GM12878 (cell line): Measurements from ENCODE around the gene CLEC12A. TPM values are rescaled to one million over a fixed set of nuclear protein-coding genes. Genes with fewer than 3 reads are reported as not detected.

Experiments used
- ATAC-seq: fragments of 200-7000 bp; cut with Tn5 transposase; 3 replicates; pipeline ENCODE4 v1.9.1; 2020; ENCODE audit warnings: mild to moderate bottlenecking, moderate library complexity
- BruUV-seq: library from RNA; stranded (reverse); fragments of 400-500 nt; replicated peaks from 2 replicates; lab custom pipeline; 2021; lab: Mats Ljungman, UMichigan
- CTCF ChIA-PET: fragments of 300-600 bp; sonication (Branson Sonifier 250); formaldehyde crosslinking; extraction: SDS; loops from one replicate; lab custom pipeline; 2021; ENCODE audit warnings: inconsistent platforms; lab: Yijun Ruan, JAX
- POLR2A ChIA-PET: fragments of 350-600 bp; formaldehyde crosslinking; extraction: SDS; loops from one replicate; lab custom pipeline; 2021; ENCODE audit warnings: inconsistent platforms; lab: Charles Lee
- RAD21 ChIA-PET: fragments of 300-600 bp; sonication (Branson Sonifier 250); formaldehyde crosslinking; loops from one replicate; lab custom pipeline; 2023; ENCODE audit warnings: antibody characterized with exemption; ENCODE audit not compliant: unreplicated experiment; lab: Charles Lee
- SMC1A ChIA-PET: fragments of 300-600 bp; sonication (Branson Sonifier 250); formaldehyde crosslinking; loops from one replicate; lab custom pipeline; 2023; ENCODE audit not compliant: unreplicated experiment, uncharacterized antibody; lab: Charles Lee
- DNase-seq: peaks from one replicate; pipeline ENCODE4 v3.0.0-alpha.2; 2011; ENCODE audit warnings: low read depth, low spot score
- FAIRE-seq: peaks from 3 replicates; lab custom pipeline; 2011; peaks lifted over from hg19 to GRCh38; lab: Jason Lieb, UNC
- H2AFZ ChIP-seq: 2 replicates; pipeline ENCODE4 v1.6.0; 2011; ENCODE audit warnings: low read depth, low read length, control low read depth; ENCODE audit not compliant: control insufficient read depth
- H3K27ac ChIP-seq: 2 replicates; pipeline ENCODE4 v1.5.1; 2011; ENCODE audit warnings: control low read depth; ENCODE audit not compliant: control insufficient read depth, insufficient read depth
- H3K27me3 ChIP-seq, 2 experiments: replicated peaks in 1 of 2; 2 replicates each; pipeline versions ENCODE4 v1.6.0 to v1.6.1; 2011; ENCODE audit warnings: low read length in 1 of 2; ENCODE audit not compliant: control insufficient read depth in 2 of 2, insufficient read depth in 2 of 2
- H3K36me3 ChIP-seq, 2 experiments: 2 replicates each; pipeline ENCODE4 v1.5.1; 2011; ENCODE audit warnings: low read length in 1 of 2; ENCODE audit not compliant: control insufficient read depth in 2 of 2, insufficient read depth in 2 of 2
- H3K4me1 ChIP-seq: 2 replicates; pipeline ENCODE4 v1.6.1; 2011; ENCODE audit warnings: mild to moderate bottlenecking, low read length, moderate library complexity, mixed read lengths; ENCODE audit not compliant: control insufficient read depth, insufficient read depth
- H3K4me2 ChIP-seq: 2 replicates; pipeline ENCODE4 v1.6.0; 2011; ENCODE audit warnings: control low read depth; ENCODE audit not compliant: control insufficient read depth, insufficient read depth
- H3K4me3 ChIP-seq: fragments of 200-600 bp; sonication (generic); 2 replicates; pipeline ENCODE4 v1.5.1; 2016
- H3K79me2 ChIP-seq: 2 replicates; pipeline ENCODE4 v1.6.0; 2011; ENCODE audit warnings: low read length; ENCODE audit not compliant: control insufficient read depth, insufficient read depth
- H3K9ac ChIP-seq: 2 replicates; pipeline ENCODE4 v1.8.0; 2011; ENCODE audit warnings: low read length, control low read depth, mixed read lengths; ENCODE audit not compliant: control insufficient read depth, insufficient read depth
- H3K9me3 ChIP-seq: replicated peaks from 3 replicates; pipeline ENCODE4 v1.5.1; 2011; ENCODE audit warnings: mild to moderate bottlenecking, low read length; ENCODE audit not compliant: control insufficient read depth, insufficient read depth
- H4K20me1 ChIP-seq: 2 replicates; pipeline ENCODE4 v1.6.0; 2011; ENCODE audit not compliant: control insufficient read depth, insufficient read depth
- ASH2L ChIP-seq: fragments of 300-600, 200-600 bp; sonication (generic); IDR thresholded peaks from 2 replicates; pipeline ENCODE4 v1.6.1; 2017; ENCODE audit warnings: low read depth, mild to moderate bottlenecking, borderline replicate concordance
- BCL11A ChIP-seq: IDR thresholded peaks from 2 replicates; pipeline ENCODE4 v1.6.1; 2011; ENCODE audit warnings: low read depth, low read length
- CHD1 ChIP-seq: IDR thresholded peaks from 2 replicates; pipeline ENCODE4 v1.6.1; 2012; ENCODE audit warnings: low read depth, low read length, improper control_type of control experiment
- CHD2 ChIP-seq: IDR thresholded peaks from 2 replicates; pipeline ENCODE4 v1.6.1; 2011; ENCODE audit warnings: low read depth, low read length, improper control_type of control experiment, borderline replicate concordance
- DPF2 ChIP-seq: fragments of 450-650 bp; IDR thresholded peaks from 2 replicates; pipeline ENCODE4 v1.6.1; 2017; ENCODE audit warnings: mild to moderate bottlenecking
- ETV6 ChIP-seq, 2 experiments: fragments of 450-650 bp in 1 of 2; IDR thresholded peaks in 1 of 2; conservative IDR thresholded peaks in 1 of 2; 2 replicates each; pipeline ENCODE4 v1.6.1; 2014; ENCODE audit warnings: antibody characterized with exemption in 1 of 2, borderline replicate concordance in 1 of 2, low read depth in 1 of 2, mild to moderate bottlenecking in 1 of 2, moderate library complexity in 1 of 2
- GABPA ChIP-seq: IDR thresholded peaks from 2 replicates; pipeline ENCODE4 v1.6.1; 2014; ENCODE audit warnings: antibody characterized with exemption, low read depth, mild to moderate bottlenecking, inconsistent platforms
- HDAC2 ChIP-seq: fragments of 200-600 bp; sonication (generic); IDR thresholded peaks from 2 replicates; pipeline ENCODE4 v1.6.1; 2017
- MTA3 ChIP-seq: IDR thresholded peaks from 2 replicates; pipeline ENCODE4 v1.6.1; 2012; ENCODE audit warnings: low read length, inconsistent platforms, borderline replicate concordance
- NR2C1 ChIP-seq: fragments of 450-650 bp; IDR thresholded peaks from 2 replicates; pipeline ENCODE4 v1.6.1; 2017; ENCODE audit warnings: antibody characterized with exemption, mild to moderate bottlenecking, moderate library complexity
- SIX5 ChIP-seq: IDR thresholded peaks from 2 replicates; pipeline ENCODE4 v1.6.1; 2011; ENCODE audit warnings: mild to moderate bottlenecking, low read depth, low read length, moderate library complexity; ENCODE audit not compliant: severe bottlenecking
- SMC3 ChIP-seq: IDR thresholded peaks from 2 replicates; pipeline ENCODE4 v1.6.1; 2011; ENCODE audit warnings: low read length, improper control_type of control experiment, borderline replicate concordance
- SREBF2 ChIP-seq: IDR thresholded peaks from 2 replicates; pipeline ENCODE4 v1.6.1; 2012; ENCODE audit warnings: mild to moderate bottlenecking, low read length
- SUZ12 ChIP-seq: fragments of 200-600 bp; sonication (generic); IDR thresholded peaks from one replicate; pipeline ENCODE4 v1.6.1; 2018; ENCODE audit warnings: antibody characterized with exemption, mild to moderate bottlenecking; ENCODE audit not compliant: unreplicated experiment
- TCF12 ChIP-seq: IDR thresholded peaks from 2 replicates; pipeline ENCODE4 v1.6.1; 2011; ENCODE audit warnings: low read depth, mild to moderate bottlenecking, low read length
- WGBS: methylation state at CpG from one replicate; pipeline ENCODE4 v1.1.6; 2016; ENCODE audit warnings: low lambda C conversion rate; ENCODE audit not compliant: insufficient replicate concordance, insufficient coverage; ENCODE audit errors: missing lambda C conversion rate; 5-methylcytosine and 5-hydroxymethylcytosine counted together
- in situ Hi-C: fragments of 300-500 bp; cut with MboI; formaldehyde crosslinking; loops from 9 replicates; pipeline ENCODE4 v1.14.3; 2018; ENCODE audit warnings: mixed read lengths
- intact Hi-C: fragments of 100-400 bp; cut with micrococcal nuclease; formaldehyde crosslinking; loops from one replicate; pipeline ENCODE4 v1.14.2; 2022; ENCODE audit not compliant: unreplicated experiment
- polyA plus RNA-seq, 11 experiments: library from polyadenylated mRNA; depleted of rRNA in 4 of 11; unstranded in 6 of 11; stranded (reverse) in 5 of 11; fragments of >200 nt; fragmentation: Nextera tagmentation in 4 of 11; fragmentation: Illumina TruSeq in 1 of 11; extraction: Ambion mirVana in 4 of 11; extraction: Trizol in 1 of 11; gene quantifications; 1 replicate in 1 of 11; 2 replicates in 10 of 11; pipeline versions ENCODE4 v1.2.1 to v1.2.3, GENCODE V29; 2011 to 2016; ENCODE audit warnings: inconsistent platforms in 2 of 11, missing spikeins in 2 of 11, low read depth in 1 of 11
- total RNA-seq, 4 experiments: library from RNA; depleted of rRNA in 3 of 4; stranded (reverse); fragments of >200 nt in 3 of 4; fragmentation: Illumina TruSeq in 1 of 4; extraction: Trizol in 1 of 4; gene quantifications; 2 replicates each; pipeline versions ENCODE4 v1.2.1 to v1.2.3, GENCODE V29; 2013 to 2021
- TF ChIP-seq, protein P1 (sequence below): fragments of 450-650 bp; IDR thresholded peaks from 2 replicates; pipeline ENCODE4 v1.6.1; 2016; ENCODE audit warnings: mild to moderate bottlenecking
- TF ChIP-seq, protein P2 (sequence below): IDR thresholded peaks from 2 replicates; pipeline ENCODE4 v1.6.1; 2011; ENCODE audit warnings: borderline replicate concordance, low read depth, mild to moderate bottlenecking, moderate library complexity, low read length; ENCODE audit not compliant: insufficient read depth, poor library complexity, severe bottlenecking
- TF ChIP-seq, protein P3 (sequence below): fragments of 450-650 bp; IDR thresholded peaks from 2 replicates; pipeline ENCODE4 v1.6.1; 2014; ENCODE audit warnings: mild to moderate bottlenecking

Gene CLEC12A
- total and polyA plus RNA-seq, 10 of the 15 experiments (the other 5 are each of a cell fraction or from before 2014, with no cell fraction given), result 0.07 to 0.21 TPM; not detected in 8

DNA sequence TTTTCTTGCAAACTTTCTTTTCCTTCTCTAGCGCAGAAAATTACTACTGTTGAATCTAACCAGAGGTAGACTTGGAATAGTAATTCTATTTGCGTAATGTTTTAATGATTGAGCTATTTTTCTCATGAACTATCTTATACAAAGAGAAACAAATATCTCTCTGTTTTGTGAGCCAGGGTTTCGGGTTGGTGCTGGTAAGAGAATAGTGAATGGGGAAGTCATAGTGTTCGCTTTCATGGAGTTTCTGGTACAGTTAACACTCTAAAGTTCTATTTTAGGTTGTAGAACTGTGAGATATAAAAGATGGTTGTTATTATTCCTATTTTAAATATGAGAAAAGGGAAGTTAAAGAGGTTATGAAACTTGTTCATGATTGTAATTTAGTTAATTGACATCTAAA lies 21.1 kb downstream of the CLEC12A start:
- FAIRE-seq, result no peak
- ChIA-PET CTCF (no interaction called here), POLR2A (no interaction called here), RAD21 (no interaction called here), SMC1A (no interaction called here)
- no peak for TF ChIP-seq HDAC2
- TF ChIP-seq, protein P1, sequence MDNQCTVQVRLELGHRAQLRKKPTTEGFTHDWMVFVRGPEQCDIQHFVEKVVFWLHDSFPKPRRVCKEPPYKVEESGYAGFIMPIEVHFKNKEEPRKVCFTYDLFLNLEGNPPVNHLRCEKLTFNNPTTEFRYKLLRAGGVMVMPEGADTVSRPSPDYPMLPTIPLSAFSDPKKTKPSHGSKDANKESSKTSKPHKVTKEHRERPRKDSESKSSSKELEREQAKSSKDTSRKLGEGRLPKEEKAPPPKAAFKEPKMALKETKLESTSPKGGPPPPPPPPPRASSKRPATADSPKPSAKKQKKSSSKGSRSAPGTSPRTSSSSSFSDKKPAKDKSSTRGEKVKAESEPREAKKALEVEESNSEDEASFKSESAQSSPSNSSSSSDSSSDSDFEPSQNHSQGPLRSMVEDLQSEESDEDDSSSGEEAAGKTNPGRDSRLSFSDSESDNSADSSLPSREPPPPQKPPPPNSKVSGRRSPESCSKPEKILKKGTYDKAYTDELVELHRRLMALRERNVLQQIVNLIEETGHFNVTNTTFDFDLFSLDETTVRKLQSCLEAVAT, result no peak
- no peak for TF ChIP-seq SUZ12
- no peak for TF ChIP-seq MTA3
- TF ChIP-seq DPF2, result no peak
- TF ChIP-seq ETV6 (conservative IDR thresholded peaks at IDR 0.05 in 1 of 2, IDR thresholded peaks at IDR 0.05 in 1 of 2; ENCODE audit: borderline replicate concordance in 1 of 2, low read depth in 1 of 2), result no peak
- TF ChIP-seq SMC3, result no peak
- TF ChIP-seq CHD2, result no peak
- TF ChIP-seq BCL11A, result no peak
- TF ChIP-seq GABPA, result no peak
- TF ChIP-seq TCF12, result no peak
- TF ChIP-seq ASH2L, result no peak
- no peak for TF ChIP-seq SREBF2
- TF ChIP-seq, protein P2, sequence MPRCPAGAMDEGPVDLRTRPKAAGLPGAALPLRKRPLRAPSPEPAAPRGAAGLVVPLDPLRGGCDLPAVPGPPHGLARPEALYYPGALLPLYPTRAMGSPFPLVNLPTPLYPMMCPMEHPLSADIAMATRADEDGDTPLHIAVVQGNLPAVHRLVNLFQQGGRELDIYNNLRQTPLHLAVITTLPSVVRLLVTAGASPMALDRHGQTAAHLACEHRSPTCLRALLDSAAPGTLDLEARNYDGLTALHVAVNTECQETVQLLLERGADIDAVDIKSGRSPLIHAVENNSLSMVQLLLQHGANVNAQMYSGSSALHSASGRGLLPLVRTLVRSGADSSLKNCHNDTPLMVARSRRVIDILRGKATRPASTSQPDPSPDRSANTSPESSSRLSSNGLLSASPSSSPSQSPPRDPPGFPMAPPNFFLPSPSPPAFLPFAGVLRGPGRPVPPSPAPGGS, result no peak
- no peak for TF ChIP-seq CHD1
- no peak for TF ChIP-seq SIX5
- TF ChIP-seq, protein P3, sequence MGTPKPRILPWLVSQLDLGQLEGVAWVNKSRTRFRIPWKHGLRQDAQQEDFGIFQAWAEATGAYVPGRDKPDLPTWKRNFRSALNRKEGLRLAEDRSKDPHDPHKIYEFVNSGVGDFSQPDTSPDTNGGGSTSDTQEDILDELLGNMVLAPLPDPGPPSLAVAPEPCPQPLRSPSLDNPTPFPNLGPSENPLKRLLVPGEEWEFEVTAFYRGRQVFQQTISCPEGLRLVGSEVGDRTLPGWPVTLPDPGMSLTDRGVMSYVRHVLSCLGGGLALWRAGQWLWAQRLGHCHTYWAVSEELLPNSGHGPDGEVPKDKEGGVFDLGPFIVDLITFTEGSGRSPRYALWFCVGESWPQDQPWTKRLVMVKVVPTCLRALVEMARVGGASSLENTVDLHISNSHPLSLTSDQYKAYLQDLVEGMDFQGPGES, result no peak
- no peak for TF ChIP-seq NR2C1
- WGBS, result 11% methylated on average over 4 of the region's 4 CpGs
- ATAC-seq, result no peak
- no peaks in the 10 kb centered on the region for H3K9me3 ChIP-seq
- H3K27me3 ChIP-seq, result no peaks in the 10 kb centered on the region; a peak in 1 of 4 replicates
- no TSS peak for BruUV-seq
- no peaks in the 10 kb centered on the region for H4K20me1 ChIP-seq
- intact Hi-C loops (no loop called here), in situ Hi-C loops (no loop called here)
- H3K4me2 ChIP-seq, result no peak overlapping the region
- no peak overlapping the region for H3K27ac ChIP-seq
- no peaks in the 10 kb centered on the region for H3K79me2 ChIP-seq
- no peak overlapping the region for H2AFZ ChIP-seq
- DNase-seq, result no peak
- no peaks in the 10 kb centered on the region for H3K4me1 ChIP-seq
- no peak overlapping the region for H3K9ac ChIP-seq
- no peak overlapping the region for H3K4me3 ChIP-seq
- H3K36me3 ChIP-seq, result no peaks in the 10 kb centered on the region
